GM18909 (cell line): ENCODE data around the gene MAGEC3.

Source experiments
- ATAC-seq: cut with Tn5 transposase; IDR thresholded peaks from one replicate; pipeline ENCODE4 v1.9.1; 2021; ENCODE audit warnings: mild to moderate bottlenecking; ENCODE audit not compliant: unreplicated experiment, poor library complexity

Gene MAGEC3

GRCh38 chrX:141941234-141941633 lies 103.1 kb downstream of the MAGEC3 start:
- no peak for ATAC-seq

DNA sequence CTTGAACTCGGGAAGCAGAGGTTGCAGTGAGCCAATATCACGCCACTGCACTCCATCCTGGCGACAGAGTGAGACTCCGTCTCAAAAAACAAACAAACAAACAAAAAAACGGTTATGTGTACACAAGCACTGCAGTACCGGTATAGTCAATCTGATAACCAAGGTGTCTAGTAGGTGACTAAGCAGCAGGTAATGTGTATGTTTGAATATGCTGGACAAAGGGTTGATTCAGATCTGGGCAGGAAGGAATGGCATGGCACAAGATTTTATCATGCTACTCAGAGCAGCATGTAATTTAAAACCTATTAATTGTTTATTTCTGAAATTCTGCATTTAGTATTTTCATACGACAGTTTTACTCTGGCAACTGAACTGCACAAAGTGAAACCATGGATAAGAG lies 107.3 kb downstream of the MAGEC3 start:
- no peak for ATAC-seq

DNA sequence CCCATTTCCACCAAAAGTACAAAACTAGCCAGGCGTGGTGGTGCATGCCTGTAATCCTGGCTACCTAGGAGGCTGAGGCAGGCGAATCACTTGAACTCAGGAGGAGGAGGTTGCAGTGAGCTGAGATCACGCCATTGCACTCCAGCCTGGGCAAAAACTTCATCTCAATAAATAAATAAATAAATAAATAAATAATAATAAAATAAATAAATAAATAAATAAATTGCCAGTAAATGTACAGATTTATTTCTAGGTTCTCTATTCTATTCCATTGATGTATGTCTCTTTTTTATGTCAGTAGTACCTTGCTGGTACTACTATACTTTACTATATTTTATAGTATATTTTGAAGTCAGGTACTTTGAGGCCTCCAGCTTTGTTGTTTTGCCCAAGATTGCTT lies 109.2 kb downstream of the MAGEC3 start:
- no peak for ATAC-seq
